ENCODE data around the gene NPC2. TPM values are rescaled to one million over a fixed set of nuclear protein-coding genes. Genes with fewer than 3 reads are reported as not detected.
A peak's percentile ranks its signal among the peaks of the same experiment; 100 is the strongest.

NPC2 gene
- total and polyA plus RNA-seq, 7 experiments from 2014 or later, result 37.9 to 108 (median 60.2) TPM

- intact Hi-C loops (cut with micrococcal nuclease), result no loop called here
- peaks cover 0 to 15% (median 9%) of the 10 kb centered on the region in 5 donors for H3K36me3 Mint-ChIP-seq
- H3K9me3 Mint-ChIP-seq, result peaks cover 0 to under 1% (median 0%) of the 10 kb centered on the region in 11 donors
- no peaks in the 10 kb centered on the region for H3K36me3 ChIP-seq (ENCODE audit: control insufficient read depth in 2 of 3, insufficient read depth in 3 of 3, low read length in 3 of 3)
- ChIA-PET POLR2A (no interaction called here), CTCF (no interaction called here)
- H3K4me1 Mint-ChIP-seq, result peaks cover 0 to 2% (median 0%) of the 10 kb centered on the region in 7 donors
- H3K27ac ChIP-seq (ENCODE audit: low read depth, low read length), result no peak overlapping the region
- H3K27me3 ChIP-seq (ENCODE audit: control insufficient read depth in 2 of 2, insufficient read depth in 2 of 2, low read length in 2 of 2), result no peaks in the 10 kb centered on the region
- H3K4me1 ChIP-seq (ENCODE audit: control insufficient read depth in 2 of 2, insufficient read depth in 2 of 2, low read length in 2 of 2), result no peaks in the 10 kb centered on the region
- ATAC-seq, result no peak
- no peaks in the 10 kb centered on the region for H3K9me3 ChIP-seq (ENCODE audit: control insufficient read depth in 2 of 3, low read length in 3 of 3)
- no peak for DNase-seq
- no peak overlapping the region for H3K4me3 Mint-ChIP-seq
- H3K27me3 Mint-ChIP-seq, result no peaks in the 10 kb centered on the region
- no peak overlapping the region for H3K27ac Mint-ChIP-seq
- no peak overlapping the region for H3K4me3 ChIP-seq (ENCODE audit: low read length)
Observed at GRCh38 chr14:74468513-74468912, 24.6 kb downstream of the NPC2 start.

DNA sequence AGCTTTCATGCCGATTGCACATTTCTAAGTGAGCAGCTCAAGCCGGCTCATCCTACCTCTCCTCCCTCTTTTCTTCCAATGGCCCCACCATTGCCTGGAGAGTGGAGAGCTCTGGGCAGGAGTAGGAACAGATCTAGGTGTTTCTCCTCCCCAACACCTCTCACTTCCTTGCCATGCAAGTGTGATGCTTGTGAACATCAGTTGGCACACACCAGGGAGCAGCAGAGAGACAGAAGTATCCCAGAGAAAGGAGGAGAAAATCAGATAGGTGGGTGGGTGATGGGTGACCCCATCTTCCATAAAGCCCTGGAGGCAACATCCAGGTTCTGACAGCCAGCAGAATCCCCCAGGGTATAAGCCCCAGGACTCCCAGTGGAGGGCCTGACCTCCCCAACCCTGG is 27.8 kb downstream of the NPC2 start:
- intact Hi-C loops (cut with micrococcal nuclease), result no loop called here
- Mint-ChIP-seq H3K9me3 (no peaks in the 10 kb centered on the region), H3K4me1 (peaks cover 0 to 1% (median 0%) of the 10 kb centered on the region in 7 donors), H3K27me3 (peaks cover 0 to 9% (median 5%) of the 10 kb centered on the region in 5 donors), H3K36me3 (peaks cover 0 to 5% (median 0%) of the 10 kb centered on the region in 5 donors), H3K27ac (no peak overlapping the region), H3K4me3 (no peak overlapping the region)
- ChIA-PET CTCF (no interaction called here), POLR2A (no interaction called here)
- Histone ChIP-seq H3K4me1 (ENCODE audit: control insufficient read depth in 2 of 2, insufficient read depth in 2 of 2, low read length in 2 of 2) (no peaks in the 10 kb centered on the region), H3K27ac (ENCODE audit: low read depth, low read length) (no peak overlapping the region), H3K36me3 (ENCODE audit: control insufficient read depth in 2 of 3, insufficient read depth in 3 of 3, low read length in 3 of 3) (no peaks in the 10 kb centered on the region), H3K4me3 (ENCODE audit: low read length) (no peak overlapping the region), H3K27me3 (ENCODE audit: control insufficient read depth in 2 of 2, insufficient read depth in 2 of 2, low read length in 2 of 2) (no peaks in the 10 kb centered on the region), H3K9me3 (ENCODE audit: control insufficient read depth in 2 of 3, low read length in 3 of 3) (no peaks in the 10 kb centered on the region)
- ATAC-seq, result no peak
- DNase-seq, result no peak

DNA sequence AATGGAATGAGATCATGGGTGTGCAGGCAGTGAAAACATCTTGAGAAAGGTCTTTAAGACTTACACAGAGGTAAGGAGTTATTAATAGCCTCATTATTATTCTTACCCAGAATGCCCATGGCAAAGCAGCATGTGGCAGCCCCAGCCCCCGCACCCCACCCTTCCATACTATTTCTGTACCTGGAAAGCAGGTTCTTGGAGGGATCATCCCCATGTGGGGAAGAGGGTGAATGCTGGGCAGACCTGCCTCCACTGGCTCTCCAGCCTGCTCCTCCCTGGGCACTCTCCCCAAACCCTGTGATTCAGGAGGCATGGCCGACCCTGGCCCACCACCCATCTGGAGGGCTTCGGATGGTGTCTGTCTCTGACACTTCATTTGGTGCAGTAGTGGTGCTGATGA is 28.3 kb downstream of the NPC2 start:
- Histone ChIP-seq H3K36me3 (ENCODE audit: control insufficient read depth in 2 of 3, insufficient read depth in 3 of 3, low read length in 3 of 3) (no peaks in the 10 kb centered on the region), H3K4me3 (ENCODE audit: low read length) (no peak overlapping the region), H3K4me1 (ENCODE audit: control insufficient read depth in 2 of 2, insufficient read depth in 2 of 2, low read length in 2 of 2) (no peaks in the 10 kb centered on the region), H3K27me3 (ENCODE audit: control insufficient read depth in 2 of 2, insufficient read depth in 2 of 2, low read length in 2 of 2) (no peaks in the 10 kb centered on the region), H3K9me3 (ENCODE audit: control insufficient read depth in 2 of 3, low read length in 3 of 3) (no peaks in the 10 kb centered on the region), H3K27ac (ENCODE audit: low read depth, low read length) (no peak overlapping the region)
- Mint-ChIP-seq H3K27ac (no peak overlapping the region), H3K9me3 (no peaks in the 10 kb centered on the region), H3K4me3 (no peak overlapping the region), H3K36me3 (peaks cover 0 to 5% (median 0%) of the 10 kb centered on the region in 5 donors), H3K4me1 (peaks cover 0 to 1% (median 0%) of the 10 kb centered on the region in 7 donors), H3K27me3 (peaks cover 0 to 15% (median 8%) of the 10 kb centered on the region in 5 donors)
- ATAC-seq (no peak), DNase-seq (no peak)
- ChIA-PET POLR2A (no interaction called here), CTCF (no interaction called here)
- intact Hi-C loops (cut with micrococcal nuclease), result no loop called here

DNA sequence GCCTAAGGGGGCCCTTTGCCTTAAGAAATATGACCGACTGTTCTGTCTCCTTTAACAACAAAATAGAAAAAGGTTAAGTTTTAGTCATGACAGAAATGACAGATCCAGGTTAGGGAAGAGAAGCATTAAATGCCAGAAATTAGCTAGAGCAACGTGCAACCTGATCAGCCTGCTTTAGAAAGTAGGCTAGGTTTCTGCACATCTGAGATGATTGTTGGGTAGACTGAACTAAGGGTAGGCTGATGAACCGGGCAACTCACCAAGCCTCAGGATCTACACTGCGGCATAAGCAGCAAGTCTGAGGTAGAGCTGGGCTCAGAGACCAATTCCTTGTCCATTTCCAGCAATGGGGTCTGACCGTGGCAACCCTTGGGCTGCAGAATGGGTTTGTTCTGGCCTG is 29.4 kb downstream of the NPC2 start:
- Mint-ChIP-seq H3K9me3 (no peaks in the 10 kb centered on the region), H3K27me3 (peaks cover 0 to 15% (median 9%) of the 10 kb centered on the region in 5 donors), H3K4me3 (no peak overlapping the region), H3K27ac (no peak overlapping the region), H3K4me1 (peaks cover 0 to 1% (median 0%) of the 10 kb centered on the region in 7 donors), H3K36me3 (peaks cover 0 to 5% (median 0%) of the 10 kb centered on the region in 5 donors)
- Histone ChIP-seq H3K9me3 (ENCODE audit: control insufficient read depth in 2 of 3, low read length in 3 of 3) (no peaks in the 10 kb centered on the region), H3K27ac (ENCODE audit: low read depth, low read length) (no peak overlapping the region), H3K36me3 (ENCODE audit: control insufficient read depth in 2 of 3, insufficient read depth in 3 of 3, low read length in 3 of 3) (no peaks in the 10 kb centered on the region), H3K4me1 (ENCODE audit: control insufficient read depth in 2 of 2, insufficient read depth in 2 of 2, low read length in 2 of 2) (no peaks in the 10 kb centered on the region), H3K27me3 (ENCODE audit: control insufficient read depth in 2 of 2, insufficient read depth in 2 of 2, low read length in 2 of 2) (no peaks in the 10 kb centered on the region), H3K4me3 (ENCODE audit: low read length) (no peak overlapping the region)
- POLR2A ChIA-PET, result no interaction called here
- CTCF ChIA-PET, result interaction anchor here (0.9 kb wide), 1 partner anchor 14 kb away, joined by 4 read pairs; no protein-coding TSS in a partner anchor
- DNase-seq, result no peak
- intact Hi-C loops (cut with micrococcal nuclease), result no loop called here
- ATAC-seq, result no peak

DNA sequence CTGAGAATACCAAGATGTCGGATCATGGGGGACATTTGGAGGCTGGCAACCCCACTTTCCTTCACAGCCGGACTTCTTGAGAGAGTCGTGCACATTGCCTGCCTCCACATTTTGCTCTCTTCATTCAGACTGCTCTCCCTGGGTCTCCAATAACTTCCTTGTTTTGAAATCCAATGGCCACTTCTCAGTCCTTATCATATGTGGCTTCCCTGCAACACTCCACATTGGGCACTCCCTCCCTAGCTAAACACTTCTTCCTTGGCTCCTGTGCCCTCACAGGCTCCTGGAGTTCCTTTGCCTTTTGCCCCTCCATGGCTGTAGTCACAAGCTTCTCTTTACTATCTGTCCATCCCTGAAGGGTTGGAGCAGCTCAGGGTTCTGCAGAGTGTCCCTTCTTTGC is 30.1 kb downstream of the NPC2 start:
- ATAC-seq (no peak), DNase-seq (no peak)
- intact Hi-C loops (cut with micrococcal nuclease), result no loop called here
- H3K36me3 Mint-ChIP-seq, result peaks cover 0 to 5% (median 0%) of the 10 kb centered on the region in 5 donors
- CTCF ChIA-PET, result interaction anchor here (0.9 kb wide), 1 partner anchor 14 kb away, joined by 4 read pairs; no protein-coding TSS in a partner anchor
- POLR2A ChIA-PET, result no interaction called here
- Histone ChIP-seq H3K36me3 (ENCODE audit: control insufficient read depth in 2 of 3, insufficient read depth in 3 of 3, low read length in 3 of 3) (no peaks in the 10 kb centered on the region), H3K4me1 (ENCODE audit: control insufficient read depth in 2 of 2, insufficient read depth in 2 of 2, low read length in 2 of 2) (no peaks in the 10 kb centered on the region), H3K9me3 (ENCODE audit: control insufficient read depth in 2 of 3, low read length in 3 of 3) (no peaks in the 10 kb centered on the region), H3K27me3 (ENCODE audit: control insufficient read depth in 2 of 2, insufficient read depth in 2 of 2, low read length in 2 of 2) (no peaks in the 10 kb centered on the region), H3K27ac (ENCODE audit: low read depth, low read length) (no peak overlapping the region), H3K4me3 (ENCODE audit: low read length) (no peak overlapping the region)
- H3K27ac Mint-ChIP-seq, result no peak overlapping the region
- no peak overlapping the region for H3K4me3 Mint-ChIP-seq
- H3K27me3 Mint-ChIP-seq, result peaks cover 0 to 16% (median 9%) of the 10 kb centered on the region in 5 donors
- H3K9me3 Mint-ChIP-seq, result no peaks in the 10 kb centered on the region
- peaks cover 0 to 1% (median 0%) of the 10 kb centered on the region in 7 donors for H3K4me1 Mint-ChIP-seq

- no peaks in the 10 kb centered on the region for H3K4me1 ChIP-seq (ENCODE audit: control insufficient read depth in 2 of 2, insufficient read depth in 2 of 2, low read length in 2 of 2)
- H3K36me3 ChIP-seq (ENCODE audit: control insufficient read depth in 2 of 3, insufficient read depth in 3 of 3, low read length in 3 of 3), result no peaks in the 10 kb centered on the region
- no peaks in the 10 kb centered on the region for H3K9me3 ChIP-seq (ENCODE audit: control insufficient read depth in 2 of 3, low read length in 3 of 3)
- no peak for DNase-seq
- peaks cover 0 to 19% (median 9%) of the 10 kb centered on the region in 5 donors for H3K27me3 Mint-ChIP-seq
- peaks cover 0 to 7% (median 0%) of the 10 kb centered on the region in 11 donors for H3K9me3 Mint-ChIP-seq
- intact Hi-C loops (cut with micrococcal nuclease), result loop anchor here in 1 of 2 donors (1.0 kb wide), 1 partner anchor 32 kb away; no protein-coding TSS in a partner anchor
- H3K27me3 ChIP-seq (ENCODE audit: control insufficient read depth in 2 of 2, insufficient read depth in 2 of 2, low read length in 2 of 2), result no peaks in the 10 kb centered on the region
- H3K4me3 Mint-ChIP-seq, result no peak overlapping the region
- POLR2A ChIA-PET, result no interaction called here
- CTCF ChIA-PET, result no interaction called here
- no peak overlapping the region for H3K4me3 ChIP-seq (ENCODE audit: low read length)
- peaks cover 0 to 1% (median 0%) of the 10 kb centered on the region in 7 donors for H3K4me1 Mint-ChIP-seq
- ATAC-seq, result no peak
- H3K36me3 Mint-ChIP-seq, result peaks cover 0 to 5% (median 0%) of the 10 kb centered on the region in 5 donors
- no peak overlapping the region for H3K27ac Mint-ChIP-seq
- H3K27ac ChIP-seq (ENCODE audit: low read depth, low read length), result no peak overlapping the region
Observed at GRCh38 chr14:74459976-74460375, 33.1 kb downstream of the NPC2 start.

GRCh38 chr14:74459289-74459946 is 33.7 kb downstream of the NPC2 start:
- H3K36me3 Mint-ChIP-seq, result peaks cover 0 to 9% (median 0%) of the 10 kb centered on the region in 5 donors
- ChIA-PET POLR2A (no interaction called here), CTCF (no interaction called here)
- DNase-seq, result no peak
- peaks cover 0 to 9% (median 0%) of the 10 kb centered on the region in 11 donors for H3K9me3 Mint-ChIP-seq
- no peak overlapping the region for H3K4me3 Mint-ChIP-seq
- H3K27ac Mint-ChIP-seq, result no peak overlapping the region
- H3K27me3 ChIP-seq (ENCODE audit: control insufficient read depth in 2 of 2, insufficient read depth in 2 of 2, low read length in 2 of 2), result no peaks in the 10 kb centered on the region
- peak; percentile 52 for ATAC-seq
- H3K27ac ChIP-seq (ENCODE audit: low read depth, low read length), result no peak overlapping the region
- H3K36me3 ChIP-seq (ENCODE audit: control insufficient read depth in 2 of 3, insufficient read depth in 3 of 3, low read length in 3 of 3), result no peaks in the 10 kb centered on the region
- H3K27me3 Mint-ChIP-seq, result peaks cover 0 to 21% (median 9%) of the 10 kb centered on the region in 5 donors
- intact Hi-C loops (cut with micrococcal nuclease), result loop anchor here in 1 of 2 donors (1.0 kb wide), 1 partner anchor 33 kb away; no protein-coding TSS in a partner anchor
- H3K4me3 ChIP-seq (ENCODE audit: low read length), result no peak overlapping the region
- peaks cover 0 to 1% (median 0%) of the 10 kb centered on the region in 7 donors for H3K4me1 Mint-ChIP-seq
- no peaks in the 10 kb centered on the region for H3K9me3 ChIP-seq (ENCODE audit: control insufficient read depth in 2 of 3, low read length in 3 of 3)
- no peaks in the 10 kb centered on the region for H3K4me1 ChIP-seq (ENCODE audit: control insufficient read depth in 2 of 2, insufficient read depth in 2 of 2, low read length in 2 of 2)
